Hematopoietic multipotent progenitor cell treated with erythropoietin and hydrocortisone succinate and interleukin-3 and kit ligand, for 6 days (in vitro differentiated cells): ENCODE results near the gene KAT14.
"Not testable (repeated sequence)": the region's sequence is repeated elsewhere in the genome, so short reads cannot be mapped to it uniquely, and the experiment has no call there.

Experiments
- DNase-seq: peaks from one replicate; pipeline ENCODE4 v3.0.0-alpha.2; 2015

Gene KAT14

GRCh38 chr20:18165553-18165952 lies 27.9 kb downstream of the KAT14 start:
- DNase-seq = no peak

- peak; percentile 11 for DNase-seq
Observed at GRCh38 chr20:18166241-18166881, 28.7 kb downstream of the KAT14 start.

GRCh38 chr20:18166950-18167349 lies 29.3 kb downstream of the KAT14 start:
- no peak for DNase-seq

GRCh38 chr20:18172379-18172778 lies 34.7 kb downstream of the KAT14 start:
- no peak for DNase-seq

GRCh38 chr20:18174906-18175683 lies 37.4 kb downstream of the KAT14 start:
- DNase-seq = no peak

GRCh38 chr20:18176318-18176785 lies 38.7 kb downstream of the KAT14 start:
- DNase-seq = peak; percentile 21

- DNase-seq = not testable (repeated sequence)
Observed at GRCh38 chr20:18180366-18180765, 42.7 kb downstream of the KAT14 start.

- no peak for DNase-seq
Observed at GRCh38 chr20:18180815-18181214, 43.2 kb downstream of the KAT14 start.

GRCh38 chr20:18187020-18187419 lies 49.4 kb downstream of the KAT14 start:
- DNase-seq = no peak

- DNase-seq = no peak
Observed at GRCh38 chr20:18188434-18188833, 50.8 kb downstream of the KAT14 start.

- no peak for DNase-seq
Observed at GRCh38 chr20:18190338-18191233, 52.9 kb downstream of the KAT14 start.

- no peak for DNase-seq
Observed at GRCh38 chr20:18191306-18191705, 53.6 kb downstream of the KAT14 start.

GRCh38 chr20:18194461-18194860 lies 56.8 kb downstream of the KAT14 start:
- DNase-seq = not testable (repeated sequence)

- no peak for DNase-seq
Observed at GRCh38 chr20:18195931-18196330, 58.3 kb downstream of the KAT14 start.

- no peak for DNase-seq
Observed at GRCh38 chr20:18197382-18198070, 59.9 kb downstream of the KAT14 start.

GRCh38 chr20:18202966-18203365 lies 65.3 kb downstream of the KAT14 start:
- DNase-seq = no peak

GRCh38 chr20:18203700-18204099 lies 66.0 kb downstream of the KAT14 start:
- DNase-seq = not testable (repeated sequence)

- DNase-seq = no peak
Observed at GRCh38 chr20:18213002-18213401, 75.3 kb downstream of the KAT14 start.

- no peak for DNase-seq
Observed at GRCh38 chr20:18215566-18215965, 77.9 kb downstream of the KAT14 start.

GRCh38 chr20:18218280-18218679 lies 80.6 kb downstream of the KAT14 start:
- no peak for DNase-seq

GRCh38 chr20:18223409-18223808 lies 85.7 kb downstream of the KAT14 start:
- no peak for DNase-seq

GRCh38 chr20:18224968-18225568 lies 87.4 kb downstream of the KAT14 start:
- DNase-seq = no peak
